GM18526 (cell line): ENCODE results near the gene PEAR1.

ENCODE experiments used
- POLR2A ChIP-seq: IDR thresholded peaks from 3 replicates; pipeline ENCODE4 v1.6.1; 2011; ENCODE audit not compliant: insufficient read length; ENCODE audit errors: extremely low read depth

The PEAR1 gene, protein sequence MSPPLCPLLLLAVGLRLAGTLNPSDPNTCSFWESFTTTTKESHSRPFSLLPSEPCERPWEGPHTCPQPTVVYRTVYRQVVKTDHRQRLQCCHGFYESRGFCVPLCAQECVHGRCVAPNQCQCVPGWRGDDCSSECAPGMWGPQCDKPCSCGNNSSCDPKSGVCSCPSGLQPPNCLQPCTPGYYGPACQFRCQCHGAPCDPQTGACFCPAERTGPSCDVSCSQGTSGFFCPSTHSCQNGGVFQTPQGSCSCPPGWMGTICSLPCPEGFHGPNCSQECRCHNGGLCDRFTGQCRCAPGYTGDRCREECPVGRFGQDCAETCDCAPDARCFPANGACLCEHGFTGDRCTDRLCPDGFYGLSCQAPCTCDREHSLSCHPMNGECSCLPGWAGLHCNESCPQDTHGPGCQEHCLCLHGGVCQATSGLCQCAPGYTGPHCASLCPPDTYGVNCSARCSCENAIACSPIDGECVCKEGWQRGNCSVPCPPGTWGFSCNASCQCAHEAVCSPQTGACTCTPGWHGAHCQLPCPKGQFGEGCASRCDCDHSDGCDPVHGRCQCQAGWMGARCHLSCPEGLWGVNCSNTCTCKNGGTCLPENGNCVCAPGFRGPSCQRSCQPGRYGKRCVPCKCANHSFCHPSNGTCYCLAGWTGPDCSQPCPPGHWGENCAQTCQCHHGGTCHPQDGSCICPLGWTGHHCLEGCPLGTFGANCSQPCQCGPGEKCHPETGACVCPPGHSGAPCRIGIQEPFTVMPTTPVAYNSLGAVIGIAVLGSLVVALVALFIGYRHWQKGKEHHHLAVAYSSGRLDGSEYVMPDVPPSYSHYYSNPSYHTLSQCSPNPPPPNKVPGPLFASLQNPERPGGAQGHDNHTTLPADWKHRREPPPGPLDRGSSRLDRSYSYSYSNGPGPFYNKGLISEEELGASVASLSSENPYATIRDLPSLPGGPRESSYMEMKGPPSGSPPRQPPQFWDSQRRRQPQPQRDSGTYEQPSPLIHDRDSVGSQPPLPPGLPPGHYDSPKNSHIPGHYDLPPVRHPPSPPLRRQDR

DNA sequence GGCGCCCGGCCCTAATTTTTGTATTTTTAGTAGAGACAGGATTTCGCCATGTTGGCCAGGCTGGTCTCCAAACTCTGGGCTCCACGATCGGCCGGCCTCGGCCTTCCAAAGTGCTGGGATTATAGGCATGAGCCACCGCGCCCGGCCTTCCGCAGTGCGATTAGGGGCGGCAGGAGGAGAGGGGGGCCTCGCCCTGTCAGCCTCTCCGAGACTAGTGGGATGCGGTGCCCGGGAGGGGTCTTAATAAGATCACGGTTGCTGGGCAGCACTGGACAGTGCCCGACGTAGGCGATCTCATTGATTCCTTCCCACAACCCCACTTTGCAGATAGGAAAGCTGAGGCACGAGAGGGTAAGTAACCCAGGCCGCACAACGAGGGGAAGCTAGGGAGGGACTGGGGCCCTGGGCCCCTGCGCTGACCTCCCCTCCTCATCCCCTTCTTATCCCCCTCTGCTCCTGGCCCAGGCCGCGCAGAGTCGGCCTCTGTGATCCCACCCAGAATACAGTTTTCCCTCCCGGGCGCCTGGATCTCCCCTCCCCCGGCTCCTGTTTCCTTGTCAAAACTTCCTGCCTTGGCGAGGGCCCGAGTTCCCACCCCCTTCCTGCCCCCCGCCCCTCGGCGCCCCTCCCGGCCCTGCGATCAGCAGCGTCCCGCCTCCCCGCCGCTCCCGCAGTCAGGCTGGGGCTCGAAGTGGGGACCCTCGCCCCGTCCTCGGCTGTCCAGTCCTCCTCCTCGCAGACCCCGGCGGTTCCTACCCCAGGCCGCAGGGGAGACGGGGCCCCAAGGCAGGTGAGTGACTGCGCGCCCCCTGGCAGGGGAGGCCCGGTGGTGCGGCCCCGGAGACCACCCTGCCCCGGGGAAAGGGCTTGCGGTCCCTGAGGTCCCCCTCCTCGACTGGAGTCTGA is at the start of gene PEAR1:
TSS of gene PEAR1 (plus strand) at position 671 of the 906 bp plus-strand sequence. CDS start 10,209 bp downstream, outside the sequence.
- TF ChIP-seq POLR2A, result no peak

DNA sequence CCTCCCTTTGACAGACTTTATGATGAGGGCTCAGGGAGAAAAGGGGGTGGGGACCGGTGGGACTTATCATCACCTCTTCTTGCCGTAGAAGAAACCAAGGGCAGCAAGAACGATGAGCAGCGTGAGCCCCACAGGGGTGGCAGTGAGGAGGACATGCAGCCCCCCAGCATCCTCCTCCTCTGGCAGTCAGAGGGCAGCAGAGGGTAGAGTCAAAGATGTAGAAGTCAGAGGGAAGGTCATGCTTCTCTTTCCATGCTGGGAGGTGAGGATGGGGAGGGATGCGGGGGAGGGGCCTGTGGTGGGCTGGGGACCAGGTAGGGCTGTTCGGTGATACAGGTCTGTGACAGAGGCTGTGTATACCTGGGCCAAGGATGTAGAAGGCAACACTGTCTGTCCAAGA is 49.4 kb upstream of the PEAR1 start:
- TF ChIP-seq POLR2A, result no peak

DNA sequence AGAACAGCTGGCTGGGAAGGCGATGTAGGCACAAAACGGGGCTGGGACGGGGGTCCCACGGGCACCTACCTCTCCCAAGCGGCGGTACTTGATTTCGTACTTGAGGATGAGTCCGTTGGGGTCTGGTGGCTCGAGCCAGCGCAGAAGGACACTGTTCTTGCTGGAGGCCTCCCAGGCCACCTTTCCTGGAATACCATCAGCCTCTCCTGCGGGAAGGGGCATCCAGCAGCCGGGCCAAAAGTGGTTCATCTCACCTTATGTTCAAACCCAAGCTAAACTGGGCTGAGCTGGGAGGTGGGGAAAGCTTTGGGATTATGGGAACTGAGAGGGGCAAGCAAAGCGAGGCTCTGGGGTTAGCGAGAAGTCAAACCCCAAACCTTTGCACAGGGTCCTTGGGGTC is 48.9 kb upstream of the PEAR1 start:
- TF ChIP-seq POLR2A, result no peak

DNA sequence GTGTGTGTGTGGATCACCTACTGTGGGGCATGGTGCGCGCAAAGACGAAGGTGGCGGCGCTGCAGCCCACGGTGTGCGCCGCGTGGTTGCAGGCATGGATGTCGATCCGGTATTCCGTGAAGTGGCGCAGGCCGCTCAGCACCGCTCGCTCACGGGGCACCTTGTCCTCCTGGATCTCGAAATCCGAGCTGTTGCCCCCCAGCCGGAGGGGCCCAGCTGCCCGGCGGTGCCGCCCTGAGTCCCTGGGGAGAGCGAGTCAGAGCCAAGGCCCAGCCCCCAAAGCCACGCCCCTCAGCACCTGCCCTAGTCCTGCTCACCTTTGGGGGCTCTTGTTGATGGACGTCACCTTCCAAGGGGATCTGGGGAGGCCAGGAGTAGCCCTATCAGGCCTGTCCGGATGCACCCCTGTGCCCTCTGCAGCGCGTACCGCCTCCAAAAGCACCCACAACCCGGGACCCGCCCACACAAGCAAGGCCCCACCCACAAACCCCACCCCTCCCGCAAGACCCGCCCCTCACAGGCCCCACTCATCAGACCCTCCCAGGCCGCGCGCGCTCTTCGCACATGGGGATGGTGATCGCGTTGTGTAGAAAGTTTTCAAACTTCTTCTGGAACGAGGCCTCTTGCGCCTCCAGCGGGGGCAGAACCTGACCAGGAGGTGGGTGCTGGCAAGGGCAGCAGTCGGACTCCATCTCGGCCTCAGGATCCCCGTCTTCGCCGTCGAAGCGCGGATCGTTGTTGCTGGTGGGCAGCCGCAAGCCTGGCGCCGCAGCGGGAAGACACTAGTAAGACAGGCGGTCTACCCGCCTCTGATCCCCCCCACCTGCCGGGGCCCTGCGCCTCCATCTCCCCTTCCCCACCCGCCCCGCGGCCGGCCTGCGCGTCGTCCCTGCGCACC is 48.2 kb upstream of the PEAR1 start:
- TF ChIP-seq POLR2A, result no peak

DNA sequence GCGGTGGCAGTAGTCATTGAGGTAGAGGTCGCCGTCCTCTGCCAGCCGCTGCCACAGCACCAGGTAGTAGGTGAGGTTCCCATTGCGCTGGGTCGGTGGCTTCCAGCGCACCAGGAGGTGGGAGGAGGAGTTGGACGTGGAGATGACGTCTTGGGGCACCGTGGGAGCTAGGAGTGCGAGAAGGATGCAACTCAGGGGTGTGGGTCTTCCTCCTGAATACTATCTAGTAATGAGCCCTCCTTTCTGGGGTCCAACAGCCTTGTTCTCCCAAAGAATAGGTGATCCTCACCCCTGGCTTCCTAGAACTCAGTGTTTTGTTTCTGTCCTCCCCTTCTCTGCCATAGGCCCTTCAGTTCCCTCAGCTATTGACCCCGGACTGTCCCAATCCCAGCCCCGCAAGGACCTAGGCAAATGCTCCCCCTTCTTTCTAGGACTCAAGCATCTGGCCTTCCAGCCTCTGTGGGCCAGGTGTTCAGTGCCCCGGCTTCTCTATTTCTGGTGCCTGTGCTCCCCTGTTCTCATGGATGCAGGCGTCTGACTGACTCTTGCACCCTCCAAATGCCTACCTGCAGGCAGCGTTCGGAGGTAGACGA is 47.5 kb upstream of the PEAR1 start:
- no peak for TF ChIP-seq POLR2A

DNA sequence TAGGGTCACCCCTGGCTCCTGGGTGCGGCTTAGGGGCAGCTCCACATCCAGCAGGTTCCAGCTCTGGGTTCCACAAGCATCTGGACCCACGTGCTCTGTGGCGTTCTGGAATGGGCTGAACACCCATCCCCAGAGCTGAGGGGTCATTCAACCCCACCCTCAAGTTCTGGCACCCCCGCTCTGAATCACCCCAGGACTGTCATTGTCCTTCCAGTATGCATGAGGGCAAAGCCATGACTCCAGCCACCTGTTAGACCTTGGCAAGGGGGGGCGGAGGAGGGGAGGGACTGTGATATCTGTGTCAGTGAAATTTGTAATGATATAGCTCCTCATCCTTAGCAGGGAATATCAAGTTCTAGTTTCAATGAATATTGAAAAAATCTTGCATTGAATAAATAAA is 46.9 kb upstream of the PEAR1 start:
- TF ChIP-seq POLR2A, result no peak

DNA sequence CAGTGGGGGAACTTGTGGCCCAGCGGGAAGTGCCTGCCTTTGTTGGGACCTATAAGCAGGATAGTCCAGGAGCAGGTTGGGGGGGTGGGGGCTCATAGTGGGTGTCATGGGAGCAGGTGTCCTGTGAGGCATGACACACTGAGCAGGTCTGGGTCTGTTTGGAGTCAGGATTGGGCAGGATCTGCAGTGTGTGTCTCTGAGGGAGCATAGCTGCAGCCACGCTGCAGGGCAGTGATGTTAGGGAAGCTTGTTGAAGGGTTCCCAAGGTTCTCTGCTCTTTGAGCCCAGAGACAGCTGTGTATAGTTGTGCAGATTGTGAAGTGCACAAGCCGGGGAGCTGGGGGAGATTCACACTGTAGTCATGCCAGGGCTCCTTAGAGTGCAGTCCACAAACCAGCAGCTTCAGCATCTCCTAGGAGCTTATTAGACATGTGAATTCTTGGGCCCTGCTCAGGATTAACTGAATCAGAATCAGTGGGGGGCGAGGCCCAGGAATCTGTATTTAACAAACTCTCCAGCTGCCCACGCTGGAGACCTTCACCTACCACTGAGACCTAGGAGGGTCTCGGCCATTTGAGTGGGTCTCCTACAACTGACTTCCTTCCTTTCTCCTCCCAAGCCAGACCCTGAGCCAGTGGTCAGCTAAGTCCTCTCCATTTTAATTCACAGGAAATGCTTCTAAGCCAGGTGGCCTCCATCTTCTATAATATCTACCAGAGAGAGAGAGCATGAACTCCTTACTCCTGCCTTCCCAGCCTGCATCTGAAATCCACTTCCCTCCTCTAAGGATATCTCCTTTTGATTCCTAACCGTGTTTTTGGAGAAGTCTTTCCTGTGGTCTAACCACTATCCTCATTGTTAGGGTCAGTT is 45.7 kb upstream of the PEAR1 start:
- no peak for TF ChIP-seq POLR2A

DNA sequence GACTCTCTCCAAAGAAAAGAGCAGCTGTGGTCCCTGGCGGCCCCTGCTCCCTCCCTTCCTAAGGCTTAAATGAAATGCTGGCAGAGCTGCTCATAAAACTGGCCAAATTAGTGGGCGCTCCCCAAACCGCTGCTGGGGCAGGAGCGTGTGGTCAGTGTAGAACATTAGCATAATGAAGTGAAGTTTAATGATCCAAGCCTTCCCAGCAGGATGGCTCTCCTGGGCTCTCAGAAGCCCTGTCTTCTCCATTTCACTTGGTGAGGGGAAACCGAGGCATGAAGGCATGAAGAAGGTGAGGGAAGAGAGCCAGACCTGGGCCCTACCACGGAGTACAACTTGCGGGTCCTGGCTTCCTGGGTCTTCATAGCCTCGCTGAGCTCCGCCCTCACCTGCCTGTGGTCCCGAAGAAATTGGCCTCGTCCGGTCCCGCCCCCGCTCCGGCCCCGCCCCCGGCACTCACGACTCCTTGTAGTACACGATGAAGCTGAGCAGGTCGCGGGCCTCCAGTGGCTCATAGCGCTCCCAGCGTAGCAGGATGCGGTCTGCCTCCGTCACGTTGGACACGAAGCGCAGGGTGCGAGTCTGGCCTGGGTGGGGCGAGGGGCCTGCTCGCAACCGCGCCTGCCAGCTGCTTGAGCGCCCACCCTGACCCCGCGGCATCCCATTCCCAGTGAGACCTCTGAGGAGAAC is 44.9 kb upstream of the PEAR1 start:
- TF ChIP-seq POLR2A, result no peak

DNA sequence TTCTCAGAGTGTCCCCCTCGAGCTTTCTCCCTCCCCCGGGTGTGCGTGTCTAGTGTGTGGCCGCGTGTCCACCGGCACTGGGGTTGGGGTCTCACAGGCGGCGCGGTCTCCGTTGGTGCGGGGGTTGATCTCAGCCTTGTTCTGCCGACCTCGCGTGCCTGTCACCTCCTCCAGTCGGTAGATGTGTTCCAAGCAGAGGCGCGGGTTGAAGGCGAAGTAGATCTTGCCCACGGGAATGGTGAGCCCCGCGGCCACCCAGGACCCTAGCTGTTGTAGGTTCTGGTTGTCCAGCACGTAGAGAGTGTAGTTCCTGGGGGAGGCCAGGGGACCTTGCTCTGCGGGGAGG is 44.4 kb upstream of the PEAR1 start:
- no peak for TF ChIP-seq POLR2A

DNA sequence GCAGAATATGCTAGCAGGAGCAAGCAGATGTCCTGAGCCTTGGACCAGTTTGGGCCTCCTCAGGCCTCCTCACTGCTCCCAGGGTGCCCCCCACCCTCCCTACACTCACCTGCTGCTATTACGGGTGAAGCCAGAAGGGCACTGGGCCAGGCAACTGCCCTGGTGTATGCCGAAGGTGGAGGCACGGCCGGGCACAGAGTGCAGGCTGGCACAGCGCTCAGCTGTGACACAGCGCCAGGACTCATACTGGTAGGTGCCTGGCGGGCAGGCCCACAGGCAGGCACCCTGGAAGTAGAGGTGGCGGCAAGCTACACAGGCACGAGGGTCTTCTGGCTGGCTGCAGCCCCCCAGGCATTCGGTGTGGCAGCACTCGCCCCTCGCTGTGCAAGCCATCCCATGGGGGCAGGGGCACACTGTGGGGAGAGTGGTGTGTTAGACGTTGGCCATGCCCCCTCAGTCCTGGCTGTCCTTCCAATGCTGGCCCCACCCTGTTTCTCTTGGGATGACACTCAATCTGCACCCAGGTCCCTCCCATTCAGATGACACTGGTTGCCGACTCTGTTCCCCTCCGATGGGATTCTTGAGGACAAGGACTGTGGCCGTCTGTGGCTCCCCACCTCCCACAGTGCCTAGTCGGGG is 41.6 kb upstream of the PEAR1 start:
- no peak for TF ChIP-seq POLR2A

DNA sequence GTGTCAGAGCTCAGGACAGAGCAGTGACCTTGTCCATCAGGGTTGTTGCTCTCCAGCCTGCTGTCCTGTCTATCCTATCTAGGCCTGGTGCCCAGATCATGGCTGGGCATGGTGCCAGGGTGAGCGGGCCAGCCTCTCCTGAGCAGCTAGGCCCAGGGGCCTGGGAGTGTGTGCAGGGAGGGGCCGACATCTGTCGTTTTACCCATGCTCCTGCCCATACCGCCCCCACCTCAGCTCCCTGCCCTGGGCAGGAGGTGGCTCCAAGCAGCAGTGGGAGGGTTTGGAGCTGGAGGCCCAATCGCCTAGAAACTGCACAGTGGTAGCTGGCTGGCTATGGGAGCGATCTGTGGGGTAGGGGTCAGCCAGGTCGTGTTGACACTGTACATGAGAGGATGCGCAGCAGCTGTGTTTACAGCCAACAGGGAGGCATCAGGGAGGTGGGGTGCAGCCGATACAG is 41.1 kb upstream of the PEAR1 start:
- TF ChIP-seq POLR2A, result no peak
